Stimulated activated CD4-positive, alpha-beta T cell treated with anti-CD3 and anti-CD28 coated beads, Interleukin-4, amount 100 ng/mL, for 24 hours (primary cell): ENCODE results near the gene SELENOO.

Experiments used
- DNase-seq: peaks from one replicate; pipeline ENCODE4 v3.0.0-alpha.2; 2020

SELENOO gene

GRCh38 chr22:50218153-50218995, 17.6 kb downstream of the SELENOO start:
- no peak for DNase-seq

GRCh38 chr22:50218996-50219727, 18.4 kb downstream of the SELENOO start:
- DNase-seq = no peak

- no peak for DNase-seq
Observed at GRCh38 chr22:50219800-50220602, 19.2 kb downstream of the SELENOO start.

GRCh38 chr22:50220603-50221409, 20.0 kb downstream of the SELENOO start:
- DNase-seq = no peak

- no peak for DNase-seq
Observed at GRCh38 chr22:50221410-50222300, 20.8 kb downstream of the SELENOO start.

- DNase-seq = no peak
Observed at GRCh38 chr22:50222508-50222907, 21.7 kb downstream of the SELENOO start.

- DNase-seq = no peak
Observed at GRCh38 chr22:50224071-50224470, 23.3 kb downstream of the SELENOO start.

GRCh38 chr22:50225200-50225969, 24.6 kb downstream of the SELENOO start:
- no peak for DNase-seq

- DNase-seq = no peak
Observed at GRCh38 chr22:50226063-50226874, 25.5 kb downstream of the SELENOO start.

- DNase-seq = no peak
Observed at GRCh38 chr22:50226875-50227165, 26.0 kb downstream of the SELENOO start.

GRCh38 chr22:50227579-50228215, 26.9 kb downstream of the SELENOO start:
- DNase-seq = no peak

GRCh38 chr22:50228366-50228765, 27.6 kb downstream of the SELENOO start:
- no peak for DNase-seq

GRCh38 chr22:50229370-50229769, 28.6 kb downstream of the SELENOO start:
- no peak for DNase-seq

- no peak for DNase-seq
Observed at GRCh38 chr22:50232481-50233151, 31.8 kb downstream of the SELENOO start.

GRCh38 chr22:50233223-50233622, 32.4 kb downstream of the SELENOO start:
- DNase-seq = no peak

- no peak for DNase-seq
Observed at GRCh38 chr22:50236731-50237409, 36.1 kb downstream of the SELENOO start.

- DNase-seq = no peak
Observed at GRCh38 chr22:50238755-50239154, 37.9 kb downstream of the SELENOO start.

- DNase-seq = no peak
Observed at GRCh38 chr22:50242406-50242949, 41.7 kb downstream of the SELENOO start.
